ENCODE data around the gene LYRM4.

Gene LYRM4

DNA sequence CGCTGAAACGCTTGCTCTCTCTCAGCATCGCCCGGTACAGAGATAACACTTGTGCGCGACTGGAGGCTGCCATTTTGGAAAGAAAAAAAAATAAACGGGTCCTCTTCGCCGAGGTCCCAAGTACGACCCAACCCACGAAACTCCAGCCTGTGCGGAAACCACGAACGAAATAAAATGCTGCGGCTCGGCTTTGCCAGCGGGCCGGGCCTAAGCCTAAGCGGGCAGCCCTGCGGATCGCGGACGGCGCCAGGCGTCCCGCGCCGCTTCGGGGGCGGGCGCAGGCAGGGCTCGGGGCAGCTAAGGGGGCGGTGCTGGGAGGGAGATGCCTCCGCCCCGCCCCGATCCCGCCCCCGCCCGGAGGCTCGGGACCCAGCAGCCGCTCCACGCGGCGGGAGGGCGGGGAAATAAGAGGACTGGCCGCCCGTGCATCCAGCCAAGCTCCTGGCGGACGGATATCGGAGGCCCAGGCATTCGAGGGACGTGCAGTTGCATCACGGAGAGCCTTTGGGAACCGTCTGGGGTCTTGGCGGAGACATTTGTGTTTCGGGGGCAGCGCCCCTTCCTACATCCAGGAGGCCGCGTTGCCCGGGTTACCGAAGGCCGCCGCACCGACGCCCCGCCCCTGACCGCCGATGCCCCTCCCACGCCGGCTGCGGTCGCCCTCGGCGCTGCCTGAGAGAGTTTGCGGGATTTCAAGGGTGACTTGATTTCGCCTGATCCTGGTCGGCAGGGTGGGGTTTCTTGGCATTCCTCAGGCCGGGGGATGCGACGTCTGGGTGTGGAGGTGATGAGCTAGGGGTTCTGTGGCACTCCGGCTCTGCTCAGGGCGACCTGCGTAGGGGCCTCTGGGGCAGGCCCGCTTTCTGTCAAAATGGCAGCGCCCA lies at the start of gene LYRM4, which contains the start of gene FARS2:
Gene LYRM4 (minus strand): TSS at position 290 of the 884 bp plus-strand sequence. CDS start 217 bp downstream, at position 73.
Gene FARS2 (plus strand): TSS at position 853 of the 884 bp plus-strand sequence.
- DNase-seq = peak; percentile 89 to 90

DNA sequence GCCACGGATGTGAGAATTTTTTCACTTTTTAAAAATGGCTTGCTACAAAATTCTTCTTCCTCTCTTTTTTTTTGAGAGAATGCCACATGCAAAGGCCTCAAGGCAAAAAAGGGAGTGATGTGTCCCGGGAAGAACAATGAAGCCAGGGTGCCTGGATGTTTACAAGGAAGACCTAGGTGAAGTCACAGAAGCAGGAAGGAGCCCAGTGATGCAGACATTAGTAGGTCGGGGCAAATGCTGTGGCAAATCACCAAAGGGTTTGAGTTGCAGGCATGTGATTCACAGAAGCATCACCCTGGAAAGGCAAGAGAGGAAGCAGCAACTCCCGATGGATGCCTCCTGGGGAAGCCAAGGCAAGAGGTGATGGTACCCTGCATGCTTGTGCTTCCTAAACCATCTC lies 47.3 kb upstream of the LYRM4 start:
- DNase-seq = no peak

GRCh38 chr6:5307058-5307457 lies 46.3 kb upstream of the LYRM4 start:
- no peak for DNase-seq

DNA sequence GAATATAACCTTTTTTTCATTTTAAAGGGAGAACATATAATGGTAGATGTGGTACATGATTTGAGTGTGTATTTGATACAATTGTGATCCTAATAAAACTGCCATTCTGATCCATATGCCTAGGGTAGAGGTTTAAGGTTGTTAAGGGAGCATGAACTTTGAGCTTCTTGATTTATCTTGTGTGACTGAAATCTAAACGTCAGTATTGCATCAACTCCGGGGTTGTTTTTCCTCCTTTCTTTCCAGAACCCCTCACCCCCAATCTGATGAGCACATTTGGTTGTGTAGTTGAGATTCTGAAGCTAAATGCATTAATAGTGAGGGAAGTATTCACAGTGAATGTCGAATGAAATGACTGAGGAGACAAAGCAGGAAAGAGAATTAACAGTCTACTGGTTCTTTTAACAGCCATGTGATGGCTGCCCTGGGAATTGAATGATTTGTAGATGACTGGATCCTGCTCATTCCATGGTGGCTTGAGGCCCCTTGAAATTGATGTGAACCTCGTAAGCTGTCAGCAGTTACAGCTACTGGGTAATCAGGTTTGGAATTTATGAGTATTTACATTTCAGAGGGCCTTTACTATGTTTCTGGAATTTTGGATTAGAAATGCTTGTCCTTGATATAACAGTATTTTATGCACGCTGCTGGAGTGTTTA lies 45.3 kb upstream of the LYRM4 start:
- no peak for DNase-seq

DNA sequence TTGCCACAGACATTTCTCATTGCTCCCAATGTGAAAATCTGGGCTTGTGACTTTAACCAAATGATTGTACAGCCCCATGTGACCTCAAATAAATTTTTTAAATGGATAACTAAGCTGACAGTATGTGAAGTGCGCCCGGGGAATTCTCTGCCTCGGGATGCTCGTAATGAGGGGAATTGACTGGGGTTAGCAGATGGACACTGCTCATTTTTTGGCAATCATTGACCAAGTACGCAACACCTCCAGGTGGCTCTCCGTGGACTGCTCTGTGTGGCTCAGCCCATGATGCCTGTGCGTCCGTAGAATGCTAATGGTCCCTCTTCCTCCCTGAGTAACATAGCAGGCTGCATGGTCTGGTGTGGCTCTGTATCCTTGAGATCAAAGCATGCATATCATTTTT lies 42.9 kb upstream of the LYRM4 start:
- no peak for DNase-seq

DNA sequence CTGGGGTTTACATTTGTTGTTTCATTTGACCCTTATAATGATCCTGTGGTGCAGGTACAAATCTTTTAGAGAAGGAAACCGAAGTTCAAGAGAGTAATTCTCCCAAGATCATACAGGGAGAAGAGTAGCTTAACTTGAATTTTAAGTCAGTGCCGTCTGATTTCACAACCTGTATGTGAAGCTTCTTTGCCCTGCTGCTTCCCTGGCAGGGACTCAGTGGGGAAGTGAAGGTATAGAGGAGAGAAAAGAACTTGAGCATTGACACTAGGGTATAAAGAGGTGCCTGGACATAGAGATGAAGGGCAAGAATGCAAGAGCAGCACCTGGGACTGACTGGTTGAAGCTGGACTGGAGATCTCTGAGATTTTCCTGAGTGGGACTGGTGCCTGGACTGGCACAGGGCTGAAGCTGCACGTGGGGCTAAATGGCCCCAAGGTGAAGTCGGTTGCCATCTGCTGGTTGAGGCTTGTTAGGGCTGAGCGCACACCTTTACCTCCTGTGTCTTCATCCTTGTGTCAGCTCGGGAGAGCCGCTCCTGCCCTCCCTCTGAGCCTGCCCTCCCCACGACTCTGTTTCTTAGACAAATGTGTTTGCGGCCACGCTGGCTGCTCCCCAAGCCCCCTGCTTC lies 42.4 kb upstream of the LYRM4 start:
- peak; percentile 63 to 69 for DNase-seq

DNA sequence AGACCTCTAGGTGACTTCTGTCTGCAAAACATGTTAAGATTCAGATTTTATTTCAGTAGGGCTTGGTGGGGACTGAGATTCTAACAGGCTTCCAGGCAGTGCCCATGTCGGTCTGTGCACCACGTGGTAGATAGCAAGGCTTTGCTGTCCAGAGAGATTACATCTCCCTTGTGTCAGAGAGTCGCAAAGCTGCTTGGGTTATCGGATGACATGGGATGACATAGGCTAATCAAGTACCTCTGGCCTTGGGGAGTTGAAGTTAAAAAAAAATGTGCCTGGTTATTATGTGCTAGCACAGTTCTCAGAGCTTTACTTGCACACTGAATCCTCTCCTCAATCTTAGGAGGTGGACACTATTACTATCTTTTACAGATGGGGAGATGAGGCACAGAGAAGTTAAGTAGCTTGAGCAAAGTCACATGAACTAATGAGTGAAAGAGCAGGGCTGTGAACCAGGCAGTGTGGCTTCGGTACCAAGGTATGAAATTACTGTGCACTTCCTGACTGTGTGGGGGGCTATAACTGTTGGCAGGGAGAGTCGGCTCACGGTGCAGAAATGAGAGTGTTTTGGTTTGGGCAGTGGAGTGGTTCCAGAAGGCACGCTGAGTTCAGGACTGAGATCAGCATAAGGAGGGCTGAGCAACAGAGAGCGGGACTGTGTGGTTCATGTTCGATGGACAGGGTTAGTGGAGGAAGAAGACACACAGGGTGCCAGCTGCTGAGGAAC lies 41.6 kb upstream of the LYRM4 start:
- peak; percentile 58 to 70 for DNase-seq

DNA sequence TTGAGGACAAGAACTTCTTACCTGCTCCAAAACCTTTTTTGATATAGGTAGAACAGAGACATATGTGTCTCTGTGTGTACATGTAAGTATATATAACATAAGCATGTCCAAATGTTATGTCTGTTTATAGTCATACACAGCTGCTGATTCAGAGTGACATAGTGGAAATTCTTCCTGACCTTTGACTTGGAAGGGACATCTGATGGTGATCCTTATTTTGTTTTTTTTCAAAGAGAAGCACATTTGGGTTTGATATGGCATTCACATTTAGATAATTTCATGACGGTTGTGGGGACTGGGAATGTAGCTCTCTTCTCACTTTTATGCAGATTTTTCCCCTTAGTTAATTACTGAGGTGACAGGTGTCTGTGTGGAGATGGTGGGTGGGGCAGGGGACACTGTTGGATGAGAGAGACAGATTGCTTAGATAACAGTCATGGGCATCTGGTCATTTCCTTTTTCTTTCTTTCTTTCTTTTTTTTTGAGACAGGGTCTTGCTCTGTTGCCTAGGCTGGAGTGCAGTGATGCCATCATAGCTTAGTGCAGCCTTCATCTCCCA lies 39.5 kb upstream of the LYRM4 start:
- DNase-seq = no peak

DNA sequence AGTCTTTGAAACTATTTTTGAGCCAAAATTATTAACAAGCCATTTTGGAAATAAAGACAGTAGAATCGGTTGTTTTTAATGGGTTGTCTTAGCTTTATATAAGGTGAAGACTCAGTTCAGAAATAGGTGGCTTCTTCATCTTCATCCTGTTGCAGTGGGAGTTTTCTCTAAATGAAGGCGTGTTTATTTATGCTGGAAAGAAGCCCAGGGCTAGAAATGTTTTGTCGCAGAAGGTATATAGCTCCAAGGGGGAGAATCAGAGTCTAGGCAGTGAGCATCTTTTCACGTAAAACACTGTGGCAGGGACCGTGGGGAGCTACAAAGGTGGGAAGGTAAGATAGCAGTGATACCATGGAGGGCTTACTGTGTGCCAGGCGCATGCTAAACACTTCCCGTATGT lies 34.9 kb upstream of the LYRM4 start:
- DNase-seq = no peak

- peak in 1 of 2 experiments; percentile 20 for DNase-seq
Observed at GRCh38 chr6:5294392-5295211, 33.9 kb upstream of the LYRM4 start.

GRCh38 chr6:5293692-5294091 lies 32.9 kb upstream of the LYRM4 start:
- DNase-seq = no peak

DNA sequence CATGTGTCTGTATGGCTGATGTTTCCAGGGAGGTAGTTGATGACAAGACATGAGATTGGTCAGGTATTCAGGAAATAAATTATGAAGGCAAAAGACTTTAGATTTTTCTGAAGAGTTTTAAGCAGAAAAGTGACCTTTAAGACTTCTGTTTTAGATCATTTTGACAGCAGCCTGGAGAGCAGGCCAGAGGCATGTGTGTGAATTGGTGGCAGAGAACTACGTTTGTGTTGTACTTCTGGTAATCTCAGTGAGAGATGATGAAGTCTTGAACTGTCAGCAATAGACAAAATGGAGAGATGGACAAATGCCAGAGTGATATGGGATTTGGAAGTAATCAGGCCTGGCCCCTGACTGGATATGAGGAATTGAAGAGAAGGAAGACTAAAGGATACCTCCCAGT lies 31.4 kb upstream of the LYRM4 start:
- no peak for DNase-seq

DNA sequence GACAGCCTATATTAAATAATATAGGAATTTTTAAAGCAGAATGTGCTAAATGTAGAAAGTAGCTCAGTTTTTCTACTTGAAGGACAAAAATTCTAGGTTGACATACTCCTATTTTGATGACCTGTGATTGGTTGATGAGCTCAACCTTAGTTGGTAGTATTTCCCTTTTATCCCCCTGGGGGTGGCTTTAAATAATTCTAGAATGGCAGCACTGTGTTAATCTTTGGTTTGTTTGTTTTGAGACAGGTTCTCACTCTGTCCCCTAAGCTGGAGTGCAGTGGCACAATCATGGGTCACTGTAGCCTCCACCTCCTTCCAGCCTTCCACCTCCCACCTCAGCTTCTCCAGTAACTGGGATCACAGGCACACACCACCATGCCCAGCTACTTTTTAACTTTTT lies 29.8 kb upstream of the LYRM4 start:
- no peak for DNase-seq

GRCh38 chr6:5290097-5290496 lies 29.3 kb upstream of the LYRM4 start:
- no peak for DNase-seq

DNA sequence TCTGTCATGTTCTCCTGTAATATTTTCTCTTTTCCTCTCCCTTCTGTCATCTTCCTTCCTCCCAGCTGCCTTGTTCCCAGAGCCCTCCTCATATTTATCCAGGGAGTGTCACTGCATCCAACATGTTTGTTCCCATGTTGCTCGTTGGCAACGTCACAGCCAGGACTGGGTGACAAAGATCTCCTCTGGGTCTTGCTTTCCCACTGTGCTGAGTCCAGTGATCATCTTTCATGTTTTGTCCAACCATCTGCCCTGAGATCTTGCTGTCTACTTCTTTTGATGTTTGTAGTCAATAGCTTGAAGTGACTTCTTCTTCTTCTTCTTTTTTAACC lies 27.2 kb upstream of the LYRM4 start:
- no peak for DNase-seq

DNA sequence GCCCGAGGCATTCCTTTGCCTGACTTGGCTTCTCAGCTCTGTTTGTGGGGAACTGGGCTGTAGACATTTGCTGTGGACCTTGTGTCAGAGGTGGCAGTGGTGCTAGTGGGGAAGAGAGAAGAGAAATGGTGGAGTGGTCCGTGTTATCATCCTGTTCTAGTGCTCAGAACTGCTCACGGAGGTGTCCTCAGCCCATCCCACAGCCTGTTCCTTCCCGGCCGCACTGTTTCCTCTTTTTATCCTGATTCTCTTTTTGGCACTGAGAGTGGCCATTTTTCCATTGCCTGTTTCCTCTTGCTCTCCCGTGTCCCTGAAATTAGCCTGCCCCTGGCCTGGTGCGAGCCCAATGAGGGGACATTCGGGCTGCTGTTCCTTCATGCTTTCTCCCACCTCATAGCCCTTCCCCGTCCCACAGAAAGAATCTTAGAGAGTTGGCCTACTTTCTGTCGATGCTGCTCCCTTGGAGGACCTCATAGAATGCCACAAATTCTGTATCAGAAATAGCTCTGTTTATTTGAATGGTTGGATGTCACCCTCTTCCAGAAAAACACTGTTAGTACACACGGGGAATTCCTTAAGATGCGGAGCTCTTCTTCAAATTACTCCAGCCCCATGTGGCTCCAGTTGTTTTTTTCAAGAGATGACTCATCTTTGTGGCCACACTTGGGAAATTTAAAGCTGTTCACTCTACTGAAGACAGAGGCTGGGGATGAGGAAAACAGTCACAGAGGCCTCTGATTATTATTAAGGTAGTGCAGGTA lies 26.6 kb upstream of the LYRM4 start:
- DNase-seq = no peak

DNA sequence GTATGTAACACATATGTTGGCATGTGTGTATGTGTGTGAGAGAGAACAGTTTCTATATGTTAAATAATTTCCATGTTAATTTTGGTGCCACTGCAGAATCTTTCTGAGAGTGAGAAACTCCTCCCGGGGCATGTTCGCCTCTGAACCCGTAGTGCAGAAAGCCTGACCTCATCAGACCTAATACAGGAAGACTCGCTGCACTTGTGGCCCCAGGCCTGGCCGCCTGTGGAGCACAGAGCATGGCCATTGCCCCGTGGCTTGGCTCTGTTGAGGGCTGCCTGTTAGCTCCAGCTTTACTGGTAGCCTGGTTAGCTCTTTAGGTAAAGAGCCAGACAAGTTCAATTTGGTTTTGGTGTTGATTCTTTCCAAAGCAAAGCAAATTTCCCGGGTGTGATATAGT lies 26.0 kb upstream of the LYRM4 start:
- no peak for DNase-seq

- DNase-seq = no peak
Observed at GRCh38 chr6:5285526-5285925, 24.8 kb upstream of the LYRM4 start.

DNA sequence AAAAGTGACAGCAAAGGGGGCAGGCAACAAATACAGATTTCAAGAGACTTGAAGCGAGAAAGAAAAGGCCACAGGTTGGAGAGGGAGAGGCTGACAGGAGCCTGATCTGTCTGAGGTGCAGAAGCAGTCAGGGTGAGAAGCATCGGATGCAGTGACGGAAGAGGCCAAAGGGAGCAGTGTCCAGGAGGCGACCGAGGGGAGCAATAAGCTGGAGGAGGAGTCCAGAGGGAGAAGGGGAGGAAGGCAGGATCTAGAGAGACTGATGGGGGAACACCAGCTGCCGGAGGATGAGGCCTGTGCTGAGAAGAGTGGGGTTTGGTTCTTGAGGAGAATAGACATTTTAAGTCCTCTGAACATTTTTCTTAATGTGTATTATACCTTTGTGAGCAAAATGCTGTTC lies 24.3 kb upstream of the LYRM4 start:
- no peak for DNase-seq

DNA sequence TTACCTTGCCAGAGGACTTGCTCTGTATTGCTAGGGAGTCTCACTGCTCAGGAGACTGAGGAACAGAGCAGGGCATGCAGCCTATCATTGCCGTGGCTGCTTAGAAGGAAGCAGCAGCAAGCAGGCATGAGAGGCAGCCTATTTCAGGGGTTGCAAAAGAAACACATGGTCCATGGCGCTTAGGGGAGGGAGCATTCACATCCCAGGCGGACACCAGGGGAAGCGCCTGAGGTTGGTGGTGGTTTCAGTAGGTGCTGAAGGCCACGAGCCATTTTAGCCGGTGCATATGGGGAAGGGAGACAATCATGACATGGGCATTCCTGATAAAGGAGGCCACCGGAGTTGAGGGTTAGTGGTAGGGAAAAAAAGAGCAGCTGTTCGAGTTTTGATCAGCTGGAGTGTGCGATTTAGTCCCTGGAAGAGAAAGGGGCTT lies 21.5 kb upstream of the LYRM4 start:
- DNase-seq = no peak

GRCh38 chr6:5280920-5281319 lies 20.2 kb upstream of the LYRM4 start:
- DNase-seq = no peak

Data from activated CD4-positive, alpha-beta T cell treated with anti-CD3 and anti-CD28 coated beads, Interleukin-2, amount 50 U/mL, for 48 hours (primary cell).